GM19351 (cell line): ENCODE results near the gene GHRH.

ENCODE experiments used
- ATAC-seq: cut with Tn5 transposase; IDR thresholded peaks from one replicate; pipeline ENCODE4 v1.9.1; 2021; ENCODE audit warnings: mild to moderate bottlenecking, moderate library complexity; ENCODE audit not compliant: unreplicated experiment

Gene GHRH

GRCh38 chr20:37209193-37209592 is 52.4 kb downstream of the GHRH start:
- ATAC-seq: no peak

GRCh38 chr20:37207171-37207570 is 54.4 kb downstream of the GHRH start:
- no peak for ATAC-seq

- no peak for ATAC-seq
These were observed 55.8 kb downstream of the GHRH start for GRCh38 chr20:37205794-37206193.

GRCh38 chr20:37205130-37205529 is 56.5 kb downstream of the GHRH start:
- ATAC-seq: no peak

DNA sequence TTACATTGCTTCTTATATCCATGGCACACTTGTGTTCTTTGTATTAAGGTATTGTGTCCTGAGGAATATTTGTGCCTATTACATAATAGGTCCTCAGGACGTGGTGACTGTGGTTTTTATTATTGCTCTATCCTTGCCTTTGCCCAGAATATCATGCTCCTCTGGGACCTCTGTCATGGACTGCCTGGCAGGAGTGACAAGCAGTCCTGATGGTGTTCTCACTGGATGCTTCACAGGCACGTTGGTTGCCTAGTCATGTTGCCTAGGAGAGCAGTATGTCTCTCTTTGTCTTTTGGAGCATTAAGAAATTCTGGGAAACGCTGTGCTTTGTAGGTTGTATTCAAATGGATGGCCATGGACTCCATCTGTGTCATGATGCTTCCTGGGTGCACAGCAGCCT is 57.6 kb downstream of the GHRH start:
- ATAC-seq: no peak

- no peak for ATAC-seq
These were observed 59.2 kb downstream of the GHRH start for GRCh38 chr20:37202267-37202943.

DNA sequence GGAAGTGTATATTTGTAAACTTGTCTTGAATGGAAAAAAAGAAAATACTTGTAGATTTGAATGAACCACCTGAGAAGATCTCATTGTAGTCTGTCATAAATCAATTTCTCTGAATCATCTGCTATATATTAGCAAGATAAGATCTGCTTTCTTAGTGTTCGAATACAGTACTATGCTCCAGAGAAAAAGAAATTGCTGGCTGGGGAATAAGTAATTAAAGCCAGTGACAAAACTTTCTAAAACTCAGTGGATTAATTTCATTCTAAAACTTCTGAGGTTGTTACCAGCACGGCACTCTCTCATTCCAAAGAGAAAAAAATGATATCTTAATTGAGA is 59.8 kb downstream of the GHRH start:
- no peak for ATAC-seq
